ENCODE measurements around the gene SPATC1L. TPM values are rescaled to one million over a fixed set of nuclear protein-coding genes. Genes with fewer than 3 reads are reported as not detected.
"Not testable (repeated sequence)": the region's sequence is repeated elsewhere in the genome, so short reads cannot be mapped to it uniquely, and the experiment has no call there.

Gene SPATC1L
- total RNA-seq, 1 donor from 2014 or later: 32.8 TPM

GRCh38 chr21:46178961-46179360 is 5.3 kb downstream of the SPATC1L start:
- H3K36me3 Mint-ChIP-seq (ENCODE audit: insufficient read depth): peaks cover 18% of the 10 kb centered on the region
- H3K27ac Mint-ChIP-seq: no peak overlapping the region
- no peak for DNase-seq (ENCODE audit: low spot score, unreplicated experiment)
- peaks cover 2% of the 10 kb centered on the region for H3K4me1 Mint-ChIP-seq (ENCODE audit: low read depth)
- TF ChIP-seq CTCF (IDR thresholded peaks at IDR 0.05; ENCODE audit: unreplicated experiment): no peak
- H3K27me3 Mint-ChIP-seq: no peaks in the 10 kb centered on the region
- peaks cover 32% of the 10 kb centered on the region for H3K9me3 Mint-ChIP-seq (ENCODE audit: low read depth)
- no peak overlapping the region for H3K4me3 Mint-ChIP-seq (ENCODE audit: low read depth)

- H3K4me1 Mint-ChIP-seq (ENCODE audit: low read depth); H3K4me3 Mint-ChIP-seq (ENCODE audit: low read depth); H3K27me3 Mint-ChIP-seq; DNase-seq (ENCODE audit: low spot score, unreplicated experiment): not testable (repeated sequence)
- Mint-ChIP-seq H3K36me3 (ENCODE audit: insufficient read depth) (peaks cover 18% of the 10 kb centered on the region), H3K27ac (peak overlapping the region; percentile 19), H3K9me3 (ENCODE audit: low read depth) (peaks cover 32% of the 10 kb centered on the region)
Measured at GRCh38 chr21:46176443-46177129, 7.7 kb downstream of the SPATC1L start.

GRCh38 chr21:46173573-46173972 is 10.7 kb downstream of the SPATC1L start:
- no peaks in the 10 kb centered on the region for H3K27me3 Mint-ChIP-seq
- H3K4me1 Mint-ChIP-seq (ENCODE audit: low read depth): no peaks in the 10 kb centered on the region
- H3K9me3 Mint-ChIP-seq (ENCODE audit: low read depth): peaks cover 32% of the 10 kb centered on the region
- no peak overlapping the region for H3K27ac Mint-ChIP-seq
- H3K4me3 Mint-ChIP-seq (ENCODE audit: low read depth): no peak overlapping the region
- TF ChIP-seq CTCF (IDR thresholded peaks at IDR 0.05; ENCODE audit: unreplicated experiment): no peak
- no peak for DNase-seq (ENCODE audit: low spot score, unreplicated experiment)
- H3K36me3 Mint-ChIP-seq (ENCODE audit: insufficient read depth): peaks cover 16% of the 10 kb centered on the region

- no peak for DNase-seq (ENCODE audit: low spot score, unreplicated experiment)
- Mint-ChIP-seq H3K9me3 (ENCODE audit: low read depth) (peaks cover 32% of the 10 kb centered on the region), H3K27me3 (no peaks in the 10 kb centered on the region), H3K27ac (no peak overlapping the region), H3K4me3 (ENCODE audit: low read depth) (no peak overlapping the region), H3K4me1 (ENCODE audit: low read depth) (no peaks in the 10 kb centered on the region), H3K36me3 (ENCODE audit: insufficient read depth) (peaks cover 16% of the 10 kb centered on the region)
- no peak for TF ChIP-seq CTCF (IDR thresholded peaks at IDR 0.05; ENCODE audit: unreplicated experiment)
Measured at GRCh38 chr21:46172863-46173528, 11.3 kb downstream of the SPATC1L start.

DNA sequence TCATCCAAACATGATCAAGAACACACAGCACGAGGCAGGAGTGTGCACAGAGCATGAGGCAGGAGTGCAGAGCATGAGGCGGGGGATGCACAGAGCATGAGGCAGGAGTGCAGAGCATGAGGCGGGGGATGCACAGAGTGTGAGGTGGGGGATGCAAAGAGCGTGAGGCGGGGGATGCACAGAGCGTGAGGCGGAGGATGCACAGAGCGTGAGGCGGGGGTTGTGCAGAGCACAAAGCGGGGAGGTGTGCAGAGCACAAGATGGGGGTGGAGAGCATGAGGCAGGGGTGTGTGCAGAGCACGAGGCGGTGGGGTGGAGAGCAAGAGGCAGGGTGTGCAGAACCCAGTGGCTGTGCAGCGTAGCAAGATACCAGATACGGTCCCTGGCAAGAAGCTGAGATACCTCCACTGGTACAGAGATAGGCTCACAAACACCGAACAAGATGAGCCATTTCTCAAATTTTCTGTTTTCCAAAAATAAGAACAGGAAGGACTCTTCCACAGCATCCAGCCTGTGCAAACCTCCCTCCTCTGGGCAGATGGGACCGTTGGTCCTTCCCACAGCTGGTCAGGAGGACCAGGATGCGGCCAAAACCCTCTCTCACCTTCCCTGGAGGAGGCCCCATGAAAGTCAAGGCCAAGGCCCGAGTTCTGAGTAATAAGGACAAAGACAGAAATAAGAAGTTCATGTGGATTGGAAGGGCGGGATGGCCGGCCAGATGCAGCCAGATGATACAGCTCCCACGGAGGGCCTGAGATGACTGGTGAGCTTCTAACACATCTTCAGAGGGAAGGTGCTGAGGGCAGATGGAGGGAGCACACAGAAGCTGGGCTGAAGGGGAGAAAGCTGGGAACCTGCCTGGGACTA is 12.0 kb downstream of the SPATC1L start:
- H3K27ac Mint-ChIP-seq: peak overlapping the region; percentile 41
- H3K4me3 Mint-ChIP-seq (ENCODE audit: low read depth): no peak overlapping the region
- no peak for DNase-seq (ENCODE audit: low spot score, unreplicated experiment)
- TF ChIP-seq CTCF (IDR thresholded peaks at IDR 0.05; ENCODE audit: unreplicated experiment): no peak
- peaks cover 25% of the 10 kb centered on the region for H3K9me3 Mint-ChIP-seq (ENCODE audit: low read depth)
- peaks cover 13% of the 10 kb centered on the region for H3K36me3 Mint-ChIP-seq (ENCODE audit: insufficient read depth)
- H3K4me1 Mint-ChIP-seq (ENCODE audit: low read depth): no peaks in the 10 kb centered on the region
- no peaks in the 10 kb centered on the region for H3K27me3 Mint-ChIP-seq
